ENCODE results near the gene FNBP1. TPM values are rescaled to one million over a fixed set of nuclear protein-coding genes. Genes with fewer than 3 reads are reported as not detected.

Gene FNBP1
- total and polyA plus RNA-seq, 2 of the 13 experiments (the other 11 are each of a cell fraction or from before 2014, with no cell fraction given), result 5.4 to 19.5 TPM

- TF ChIP-seq MAFG (CRISPR knock-in tag; IDR thresholded peaks at IDR 0.05), result no peak
- TF ChIP-seq, protein P1, sequence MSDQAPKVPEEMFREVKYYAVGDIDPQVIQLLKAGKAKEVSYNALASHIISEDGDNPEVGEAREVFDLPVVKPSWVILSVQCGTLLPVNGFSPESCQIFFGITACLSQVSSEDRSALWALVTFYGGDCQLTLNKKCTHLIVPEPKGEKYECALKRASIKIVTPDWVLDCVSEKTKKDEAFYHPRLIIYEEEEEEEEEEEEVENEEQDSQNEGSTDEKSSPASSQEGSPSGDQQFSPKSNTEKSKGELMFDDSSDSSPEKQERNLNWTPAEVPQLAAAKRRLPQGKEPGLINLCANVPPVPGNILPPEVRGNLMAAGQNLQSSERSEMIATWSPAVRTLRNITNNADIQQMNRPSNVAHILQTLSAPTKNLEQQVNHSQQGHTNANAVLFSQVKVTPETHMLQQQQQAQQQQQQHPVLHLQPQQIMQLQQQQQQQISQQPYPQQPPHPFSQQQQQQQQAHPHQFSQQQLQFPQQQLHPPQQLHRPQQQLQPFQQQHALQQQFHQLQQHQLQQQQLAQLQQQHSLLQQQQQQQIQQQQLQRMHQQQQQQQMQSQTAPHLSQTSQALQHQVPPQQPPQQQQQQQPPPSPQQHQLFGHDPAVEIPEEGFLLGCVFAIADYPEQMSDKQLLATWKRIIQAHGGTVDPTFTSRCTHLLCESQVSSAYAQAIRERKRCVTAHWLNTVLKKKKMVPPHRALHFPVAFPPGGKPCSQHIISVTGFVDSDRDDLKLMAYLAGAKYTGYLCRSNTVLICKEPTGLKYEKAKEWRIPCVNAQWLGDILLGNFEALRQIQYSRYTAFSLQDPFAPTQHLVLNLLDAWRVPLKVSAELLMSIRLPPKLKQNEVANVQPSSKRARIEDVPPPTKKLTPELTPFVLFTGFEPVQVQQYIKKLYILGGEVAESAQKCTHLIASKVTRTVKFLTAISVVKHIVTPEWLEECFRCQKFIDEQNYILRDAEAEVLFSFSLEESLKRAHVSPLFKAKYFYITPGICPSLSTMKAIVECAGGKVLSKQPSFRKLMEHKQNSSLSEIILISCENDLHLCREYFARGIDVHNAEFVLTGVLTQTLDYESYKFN (CRISPR knock-in tag; conservative IDR thresholded peaks at IDR 0.05), result peak; percentile 30; the same call in 1 of the 2 replicates
- peak; percentile 43; the same call in 1 of the 2 replicates for TF ChIP-seq HBP1 (CRISPR knock-in tag; IDR thresholded peaks at IDR 0.05; ENCODE audit: low read depth)
- peak; percentile 76; the same call in 1 of the 2 replicates for TF ChIP-seq ZNF691 (CRISPR knock-in tag; IDR thresholded peaks at IDR 0.05; ENCODE audit: borderline replicate concordance, low read depth)
- TF ChIP-seq ZBTB3 (CRISPR knock-in tag; IDR thresholded peaks at IDR 0.05; ENCODE audit: borderline replicate concordance, low read depth), result 0 out of 2 replicates have a peak, but pooled peaks have one; percentile 31
- no peak for TF ChIP-seq ZSCAN31 (CRISPR knock-in tag; IDR thresholded peaks at IDR 0.05; ENCODE audit: low read depth)
- TF ChIP-seq, protein P2, sequence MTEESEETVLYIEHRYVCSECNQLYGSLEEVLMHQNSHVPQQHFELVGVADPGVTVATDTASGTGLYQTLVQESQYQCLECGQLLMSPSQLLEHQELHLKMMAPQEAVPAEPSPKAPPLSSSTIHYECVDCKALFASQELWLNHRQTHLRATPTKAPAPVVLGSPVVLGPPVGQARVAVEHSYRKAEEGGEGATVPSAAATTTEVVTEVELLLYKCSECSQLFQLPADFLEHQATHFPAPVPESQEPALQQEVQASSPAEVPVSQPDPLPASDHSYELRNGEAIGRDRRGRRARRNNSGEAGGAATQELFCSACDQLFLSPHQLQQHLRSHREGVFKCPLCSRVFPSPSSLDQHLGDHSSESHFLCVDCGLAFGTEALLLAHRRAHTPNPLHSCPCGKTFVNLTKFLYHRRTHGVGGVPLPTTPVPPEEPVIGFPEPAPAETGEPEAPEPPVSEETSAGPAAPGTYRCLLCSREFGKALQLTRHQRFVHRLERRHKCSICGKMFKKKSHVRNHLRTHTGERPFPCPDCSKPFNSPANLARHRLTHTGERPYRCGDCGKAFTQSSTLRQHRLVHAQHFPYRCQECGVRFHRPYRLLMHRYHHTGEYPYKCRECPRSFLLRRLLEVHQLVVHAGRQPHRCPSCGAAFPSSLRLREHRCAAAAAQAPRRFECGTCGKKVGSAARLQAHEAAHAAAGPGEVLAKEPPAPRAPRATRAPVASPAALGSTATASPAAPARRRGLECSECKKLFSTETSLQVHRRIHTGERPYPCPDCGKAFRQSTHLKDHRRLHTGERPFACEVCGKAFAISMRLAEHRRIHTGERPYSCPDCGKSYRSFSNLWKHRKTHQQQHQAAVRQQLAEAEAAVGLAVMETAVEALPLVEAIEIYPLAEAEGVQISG (CRISPR knock-in tag; IDR thresholded peaks at IDR 0.05), result 0 out of 2 replicates have a peak, but pooled peaks have one; percentile 26
- no peak for TF ChIP-seq ZUFSP (CRISPR knock-in tag; IDR thresholded peaks at IDR 0.05; ENCODE audit: borderline replicate concordance)
- TF ChIP-seq NR2F6 (IDR thresholded peaks at IDR 0.05), result no peak
- TF ChIP-seq NR2F6 (CRISPR knock-in tag; IDR thresholded peaks at IDR 0.05), result peak; percentile 58; the same call in 1 of the 2 replicates
- peak; percentile 39; the same call in 1 of the 2 replicates for TF ChIP-seq ZNF782 (CRISPR knock-in tag; IDR thresholded peaks at IDR 0.05; ENCODE audit: borderline replicate concordance)
- TF ChIP-seq FOXC1 (CRISPR knock-in tag; IDR thresholded peaks at IDR 0.05; ENCODE audit: borderline replicate concordance), result peak; percentile 20; the same call in 1 of the 2 replicates
- TF ChIP-seq LCORL (IDR thresholded peaks at IDR 0.05), result no peak
- peak; percentile 74 for TF ChIP-seq LCORL (CRISPR knock-in tag; IDR thresholded peaks at IDR 0.05)
- 0 out of 2 replicates have a peak, but pooled peaks have one; percentile 56 for TF ChIP-seq ZNF761 (CRISPR knock-in tag; conservative IDR thresholded peaks at IDR 0.05)
- no peak for TF ChIP-seq SOX6 (IDR thresholded peaks at IDR 0.05)
- TF ChIP-seq SOX6 (CRISPR knock-in tag; IDR thresholded peaks at IDR 0.05), result peak; percentile 47
- TF ChIP-seq SP4 (CRISPR knock-in tag; IDR thresholded peaks at IDR 0.05), result peak; percentile 56
- no peak for TF ChIP-seq ZNF326 (CRISPR knock-in tag; IDR thresholded peaks at IDR 0.05; ENCODE audit: borderline replicate concordance)
- TF ChIP-seq NONO (IDR thresholded peaks at IDR 0.05), result no peak
- peak; percentile 70; the same call in 1 of the 2 replicates for TF ChIP-seq NONO (CRISPR knock-in tag; conservative IDR thresholded peaks at IDR 0.05)
Measured at GRCh38 chr9:129885670-129886106, 157.3 kb downstream of the FNBP1 start (continued).
